Measurements from ENCODE around the gene PABPC1L. TPM values are rescaled to one million over a fixed set of nuclear protein-coding genes. Genes with fewer than 3 reads are reported as not detected.
"Not testable (repeated sequence)": the region's sequence is repeated elsewhere in the genome, so short reads cannot be mapped to it uniquely, and the experiment has no call there.

The PABPC1L gene
- total RNA-seq (10 to 100 TPM; 22.8 to 27.5 TPM), total RNA-seq (7.2 to 34.2 (median 17.2) reads per million in 172 experiments)
- polyA plus RNA-seq (2013, experiment 1 of 2): 25.0 TPM
- polyA plus RNA-seq (2013, experiment 2 of 2): 40.2 TPM

DNA sequence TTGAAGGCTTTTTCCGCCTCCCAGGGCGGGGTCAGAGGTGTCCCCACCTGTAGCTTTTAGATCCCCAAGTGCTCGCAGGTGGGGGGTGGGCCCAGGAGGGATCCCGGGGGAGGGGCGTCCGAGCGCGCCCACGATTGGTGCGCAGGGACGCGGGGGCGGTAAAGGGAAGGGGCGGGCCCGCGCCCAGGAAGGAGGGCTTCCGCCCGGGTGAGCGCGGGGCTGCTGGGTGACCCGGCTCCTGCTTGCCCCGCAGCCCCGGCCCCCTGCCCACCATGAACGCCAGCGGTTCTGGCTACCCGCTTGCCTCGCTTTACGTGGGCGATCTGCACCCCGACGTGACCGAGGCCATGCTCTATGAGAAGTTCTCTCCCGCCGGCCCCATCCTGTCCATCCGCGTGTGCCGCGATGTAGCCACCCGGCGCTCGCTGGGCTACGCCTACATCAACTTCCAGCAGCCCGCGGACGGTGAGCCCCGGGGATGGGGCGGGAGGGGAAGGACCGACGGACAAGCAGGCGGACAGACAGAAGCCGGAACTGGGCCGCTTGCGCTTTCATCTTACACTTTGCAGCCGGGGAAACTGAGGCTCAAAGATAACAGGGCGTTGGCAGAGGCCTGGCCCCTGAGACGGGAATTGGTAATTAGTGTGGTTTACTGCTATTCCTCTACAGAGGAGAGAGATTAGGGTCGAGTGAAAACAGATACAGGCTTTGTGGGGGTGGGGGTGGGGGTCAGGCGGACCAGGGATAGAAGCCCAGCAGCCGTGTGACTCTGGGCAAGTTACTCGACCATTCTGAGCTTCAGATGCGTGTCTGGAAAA, at the start of gene PABPC1L:
Gene PABPC1L, plus strand, starts transcription at position 189 of the 818 bp plus-strand sequence. Its CDS starts 84 bp downstream, at position 273.
- Mint-ChIP-seq H3K36me3 (ENCODE audit: low read depth) (peaks cover 56% of the 10 kb centered on the region), H3K27me3 (no peaks in the 10 kb centered on the region), H3K4me1 (ENCODE audit: low read depth) (peaks cover 36% of the 10 kb centered on the region)

DNA sequence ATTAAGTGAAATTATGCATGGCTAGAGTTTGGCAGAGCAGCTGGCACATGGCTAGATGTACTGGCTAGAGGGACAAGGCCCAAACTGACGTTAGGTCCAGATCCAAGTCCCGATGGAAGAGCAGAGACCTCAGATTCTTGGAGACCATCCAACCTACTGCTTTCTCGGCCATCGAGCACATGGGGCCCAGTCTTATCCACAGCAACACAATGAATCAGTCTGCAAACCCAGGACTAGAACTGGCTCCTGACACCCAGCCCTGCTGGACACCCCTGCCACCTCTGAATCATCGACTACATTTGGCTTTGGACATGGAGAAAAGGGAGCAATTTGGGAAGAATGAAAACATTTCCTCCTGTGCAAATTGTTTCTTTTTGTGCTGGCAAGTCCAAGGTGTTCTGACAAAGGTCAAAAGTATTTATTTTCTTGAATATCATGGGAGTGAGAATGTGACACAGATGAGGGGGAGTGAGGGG, 48.3 kb upstream of the PABPC1L start:
- Mint-ChIP-seq H3K9me3 (no peaks in the 10 kb centered on the region), H3K4me1 (ENCODE audit: low read depth) (peaks cover 5% of the 10 kb centered on the region), H3K36me3 (ENCODE audit: low read depth) (no peaks in the 10 kb centered on the region), H3K27me3 (no peaks in the 10 kb centered on the region), H3K4me3 (no peak overlapping the region), H3K27ac (no peak overlapping the region)
- Histone ChIP-seq H3K4me3 (ENCODE audit: low read length) (no peak overlapping the region), H3K36me3 (ENCODE audit: insufficient read depth, low read length) (no peaks in the 10 kb centered on the region), H3K4me1 (ENCODE audit: insufficient read depth, low read length) (no peaks in the 10 kb centered on the region), H3K27me3 (ENCODE audit: control insufficient read depth in 1 of 2, insufficient read depth in 2 of 2, low read length in 2 of 2) (no peaks in the 10 kb centered on the region), H3K27ac (ENCODE audit: low read depth in 1 of 2, low read length in 2 of 2) (no peak overlapping the region), H3K9me3 (ENCODE audit: control insufficient read depth in 1 of 2, insufficient read depth in 1 of 2, low read length in 2 of 2) (no peaks in the 10 kb centered on the region)
- intact Hi-C loops (cut with DNase I, micrococcal nuclease): no loop called here
- no peak for ATAC-seq (ENCODE audit: poor library complexity)
- ChIA-PET CTCF (no interaction called here), POLR2A (no interaction called here)
- no peak for DNase-seq
- TF ChIP-seq, protein P1, sequence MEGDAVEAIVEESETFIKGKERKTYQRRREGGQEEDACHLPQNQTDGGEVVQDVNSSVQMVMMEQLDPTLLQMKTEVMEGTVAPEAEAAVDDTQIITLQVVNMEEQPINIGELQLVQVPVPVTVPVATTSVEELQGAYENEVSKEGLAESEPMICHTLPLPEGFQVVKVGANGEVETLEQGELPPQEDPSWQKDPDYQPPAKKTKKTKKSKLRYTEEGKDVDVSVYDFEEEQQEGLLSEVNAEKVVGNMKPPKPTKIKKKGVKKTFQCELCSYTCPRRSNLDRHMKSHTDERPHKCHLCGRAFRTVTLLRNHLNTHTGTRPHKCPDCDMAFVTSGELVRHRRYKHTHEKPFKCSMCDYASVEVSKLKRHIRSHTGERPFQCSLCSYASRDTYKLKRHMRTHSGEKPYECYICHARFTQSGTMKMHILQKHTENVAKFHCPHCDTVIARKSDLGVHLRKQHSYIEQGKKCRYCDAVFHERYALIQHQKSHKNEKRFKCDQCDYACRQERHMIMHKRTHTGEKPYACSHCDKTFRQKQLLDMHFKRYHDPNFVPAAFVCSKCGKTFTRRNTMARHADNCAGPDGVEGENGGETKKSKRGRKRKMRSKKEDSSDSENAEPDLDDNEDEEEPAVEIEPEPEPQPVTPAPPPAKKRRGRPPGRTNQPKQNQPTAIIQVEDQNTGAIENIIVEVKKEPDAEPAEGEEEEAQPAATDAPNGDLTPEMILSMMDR (IDR thresholded peaks at IDR 0.05): no peak

More for the DNA sequence above, at the start of gene PABPC1L:
- H3K27ac ChIP-seq (ENCODE audit: low read depth in 1 of 2, low read length in 2 of 2): peak within 1 kb of the TSS in 1 of 2 donors; percentile 17
- intact Hi-C loops (cut with DNase I, micrococcal nuclease): loop anchor here (2.0 to 5.0 kb wide), 5 partner anchors 21 to 381 kb away; partner anchors contain the start of gene TOMM34 (in 1 of the 2)
- peaks cover 22% of the 10 kb centered on the region for H3K4me1 ChIP-seq (ENCODE audit: insufficient read depth, low read length)
- no peaks in the 10 kb centered on the region for H3K27me3 ChIP-seq (ENCODE audit: control insufficient read depth in 1 of 2, insufficient read depth in 2 of 2, low read length in 2 of 2)
- peaks cover 33% of the 10 kb centered on the region for H3K36me3 ChIP-seq (ENCODE audit: insufficient read depth, low read length)
- Mint-ChIP-seq H3K9me3 (no peaks in the 10 kb centered on the region), H3K27ac (peak within 1 kb of the TSS; percentile 68), H3K4me3 (peak within 1 kb of the TSS; percentile 85)
- TF ChIP-seq, protein P1 (IDR thresholded peaks at IDR 0.05): no peak
- ChIA-PET CTCF (interaction anchor here (1.8 kb wide), 1 partner anchor 22 kb away, joined by 6 read pairs; no protein-coding TSS in a partner anchor), POLR2A (interaction anchor here (0.7 to 5.3 kb wide), 11 partner anchors 13 to 835 kb away, joined by 3 to 24 read pairs (median 6); partner anchors contain the start of genes TOMM34 and YWHAB)
- DNase-seq (peak; percentile 33 to 88 (median 74)), ATAC-seq (ENCODE audit: poor library complexity) (peak; percentile 95)
- H3K4me3 ChIP-seq (ENCODE audit: low read length): peak within 1 kb of the TSS; percentile 86
- H3K9me3 ChIP-seq (ENCODE audit: control insufficient read depth in 1 of 2, insufficient read depth in 1 of 2, low read length in 2 of 2): no peaks in the 10 kb centered on the region

DNA sequence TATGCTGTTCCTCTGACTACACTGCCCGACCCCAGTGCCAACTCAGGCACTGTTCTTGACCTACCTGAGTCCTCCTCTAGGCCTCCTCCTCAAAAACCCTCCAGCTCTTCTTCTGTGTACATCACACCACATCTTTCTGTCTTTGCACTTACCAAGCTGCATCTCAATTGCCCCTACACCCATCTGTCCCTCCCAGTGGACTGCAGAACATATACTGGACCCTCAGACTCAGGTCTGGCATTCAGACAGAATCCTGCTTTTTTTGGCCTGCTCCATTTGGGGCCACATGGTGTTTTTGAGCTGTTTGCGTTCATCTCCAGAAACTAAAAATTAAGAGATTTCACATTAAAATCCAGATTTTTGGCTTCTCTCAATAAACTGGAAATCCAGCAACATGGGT, 47.6 kb upstream of the PABPC1L start:
- Histone ChIP-seq H3K4me1 (ENCODE audit: insufficient read depth, low read length) (peaks cover 3% of the 10 kb centered on the region), H3K36me3 (ENCODE audit: insufficient read depth, low read length) (no peaks in the 10 kb centered on the region), H3K9me3 (ENCODE audit: control insufficient read depth in 1 of 2, insufficient read depth in 1 of 2, low read length in 2 of 2) (no peaks in the 10 kb centered on the region), H3K4me3 (ENCODE audit: low read length) (no peak overlapping the region), H3K27me3 (ENCODE audit: control insufficient read depth in 1 of 2, insufficient read depth in 2 of 2, low read length in 2 of 2) (no peaks in the 10 kb centered on the region), H3K27ac (ENCODE audit: low read depth in 1 of 2, low read length in 2 of 2) (no peak overlapping the region)
- CTCF ChIA-PET: no interaction called here
- H3K4me3 Mint-ChIP-seq: no peak overlapping the region
- peaks cover 9% of the 10 kb centered on the region for H3K4me1 Mint-ChIP-seq (ENCODE audit: low read depth)
- POLR2A ChIA-PET: no interaction called here
- no peak for DNase-seq
- intact Hi-C loops (cut with DNase I, micrococcal nuclease): no loop called here
- H3K36me3 Mint-ChIP-seq (ENCODE audit: low read depth): no peaks in the 10 kb centered on the region
- no peak overlapping the region for H3K27ac Mint-ChIP-seq
- no peak for ATAC-seq (ENCODE audit: poor library complexity)
- TF ChIP-seq, protein P1 (IDR thresholded peaks at IDR 0.05): no peak
- peaks cover 4% of the 10 kb centered on the region for H3K27me3 Mint-ChIP-seq
- no peaks in the 10 kb centered on the region for H3K9me3 Mint-ChIP-seq

DNA sequence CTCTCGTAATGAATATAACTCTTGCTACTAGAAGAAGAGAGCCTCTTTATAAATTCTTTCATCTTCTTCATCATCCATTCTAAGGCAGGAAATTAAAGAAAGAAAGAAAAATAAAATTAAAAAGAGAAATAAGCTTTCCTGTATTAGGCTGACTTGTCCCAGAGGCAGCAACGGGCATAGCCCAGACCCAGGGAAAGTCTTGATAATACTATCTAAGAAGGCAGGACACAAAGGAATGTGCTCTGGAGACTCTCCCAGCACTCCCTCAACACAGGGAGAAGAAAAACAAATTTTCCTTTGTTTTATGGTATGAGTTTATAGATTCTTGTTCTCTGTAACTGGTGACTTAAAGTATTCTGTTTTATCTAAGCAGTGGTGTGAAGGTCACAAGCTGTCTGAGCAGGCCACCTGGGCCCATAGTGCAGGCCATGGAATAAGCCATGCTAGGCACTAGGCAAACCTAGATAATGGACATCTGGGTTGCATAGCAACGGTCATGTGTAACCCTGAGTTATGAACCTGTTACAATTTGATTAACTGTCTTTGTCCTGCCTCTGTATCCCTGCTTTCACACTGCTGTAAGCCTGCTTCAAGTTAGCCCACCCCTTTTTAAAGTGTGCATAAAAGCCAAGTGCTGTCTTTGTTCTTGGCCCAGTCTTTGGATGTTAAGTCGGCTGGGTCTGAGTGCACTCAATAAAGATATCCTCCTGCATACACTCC, 46.3 kb upstream of the PABPC1L start:
- H3K9me3 Mint-ChIP-seq; ATAC-seq (ENCODE audit: poor library complexity); H3K4me3 Mint-ChIP-seq; H3K4me1 ChIP-seq (ENCODE audit: insufficient read depth, low read length); H3K36me3 ChIP-seq (ENCODE audit: insufficient read depth, low read length); H3K27me3 Mint-ChIP-seq; H3K27ac ChIP-seq (ENCODE audit: low read depth in 1 of 2, low read length in 2 of 2); H3K27ac Mint-ChIP-seq; H3K4me3 ChIP-seq (ENCODE audit: low read length); DNase-seq; H3K9me3 ChIP-seq (ENCODE audit: control insufficient read depth in 1 of 2, insufficient read depth in 1 of 2, low read length in 2 of 2); H3K36me3 Mint-ChIP-seq (ENCODE audit: low read depth); intact Hi-C loops (cut with DNase I, micrococcal nuclease); H3K27me3 ChIP-seq (ENCODE audit: control insufficient read depth in 1 of 2, insufficient read depth in 2 of 2, low read length in 2 of 2): not testable (repeated sequence)
- POLR2A ChIA-PET: interaction anchor here (1.2 kb wide), 1 partner anchor 33 kb away, joined by 3 read pairs; no protein-coding TSS in a partner anchor
- H3K4me1 Mint-ChIP-seq (ENCODE audit: low read depth): peaks cover 15% of the 10 kb centered on the region
- CTCF ChIA-PET: interaction anchor here (0.7 kb wide), 1 partner anchor 178 kb away, joined by 3 read pairs; no protein-coding TSS in a partner anchor

All from CD4-positive, alpha-beta T cell (primary cell).